ENCODE measurements around the gene MMUT.
"Not testable (repeated sequence)": the region's sequence is repeated elsewhere in the genome, so short reads cannot be mapped to it uniquely, and the experiment has no call there.

Gene MMUT

DNA sequence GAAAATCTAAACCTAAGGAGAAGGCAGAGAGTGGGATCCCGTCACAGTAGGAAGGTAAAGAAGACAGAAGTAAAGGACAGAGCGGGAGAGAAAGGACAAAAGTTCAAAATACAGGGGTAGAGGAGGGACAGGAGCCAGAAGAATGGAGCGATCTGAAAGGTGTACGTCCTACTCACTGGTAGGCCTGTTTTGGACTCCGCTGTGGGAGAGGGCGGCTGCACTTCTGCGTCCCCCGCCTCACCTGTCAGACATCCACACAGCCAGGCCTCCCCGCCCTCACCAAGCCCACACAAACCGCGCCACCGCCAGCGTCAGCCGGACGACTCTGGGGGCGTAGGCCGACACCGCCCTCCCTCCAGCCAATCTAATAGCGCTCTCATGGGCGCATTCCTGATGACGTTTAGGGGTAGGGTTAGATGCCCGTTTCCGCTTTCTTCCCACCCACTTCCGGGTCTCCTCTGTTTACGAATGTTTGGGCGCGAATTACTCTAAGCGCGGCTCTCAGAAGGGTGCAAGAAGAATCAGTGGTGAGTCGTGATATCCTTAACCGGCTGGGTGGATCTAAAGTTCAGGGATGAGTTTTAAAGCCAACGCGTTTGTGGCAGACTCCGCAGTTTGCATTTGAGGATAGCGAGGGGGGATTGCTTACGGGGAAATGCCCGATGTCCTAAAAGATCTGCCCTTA, at the start of gene MMUT, which contains the start of gene CENPQ:
MMUT (minus strand) TSS at position 327 of the 685 bp plus-strand sequence. CDS start 3,787 bp downstream, outside the sequence.
CENPQ (plus strand) TSS at position 444 of the 685 bp plus-strand sequence. CDS start 6,807 bp downstream, outside the sequence.
- DNase-seq (ENCODE audit: low read depth in 1 of 2, low spot score in 1 of 2) = peak; percentile 76 to 82

DNA sequence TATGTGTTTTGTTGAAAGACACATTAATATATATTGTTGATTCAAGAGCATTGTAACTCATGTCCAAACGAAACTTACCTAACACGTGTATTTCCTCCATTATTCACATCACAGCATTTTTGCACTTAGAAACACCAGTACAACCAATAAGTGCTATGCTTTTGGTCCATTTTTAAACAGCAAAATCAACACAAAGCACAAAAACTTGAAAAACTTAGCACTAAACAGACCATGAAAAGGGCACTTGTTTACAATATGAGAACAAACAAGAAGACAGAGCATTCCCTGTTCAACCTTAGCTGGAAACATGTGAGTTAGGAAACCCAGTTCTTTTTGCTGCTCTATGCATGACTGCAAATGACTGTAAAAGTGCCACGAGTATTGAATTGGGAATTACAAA, 46.3 kb upstream of the MMUT start:
- no peak for DNase-seq (ENCODE audit: low read depth in 1 of 2, low spot score in 1 of 2)

DNA sequence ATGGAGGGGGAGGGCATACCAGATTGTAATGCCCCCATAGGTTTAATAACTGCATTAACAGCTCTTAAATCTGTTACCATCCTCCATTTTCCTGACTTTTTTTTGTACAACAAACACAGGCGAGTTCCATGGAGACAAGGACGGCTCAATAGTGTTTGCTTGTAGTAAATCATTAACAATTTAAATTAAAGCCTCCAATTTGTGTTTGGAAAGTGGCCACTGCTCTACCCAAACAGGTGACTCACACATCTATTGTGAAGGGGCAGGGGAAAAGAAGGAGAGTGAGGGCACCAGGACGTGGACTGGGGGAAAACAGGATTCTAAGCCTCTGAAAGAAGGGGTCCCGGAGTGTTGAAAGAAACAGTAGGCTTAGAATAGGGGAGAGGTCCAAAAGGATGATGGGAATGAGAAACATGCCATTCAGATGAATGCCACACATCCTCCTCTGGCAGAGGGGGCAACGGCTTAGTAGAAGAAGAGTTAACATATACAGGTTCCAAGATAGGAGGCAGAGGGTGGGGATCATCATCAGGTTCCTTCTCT, 43.6 kb upstream of the MMUT start:
- no peak for DNase-seq (ENCODE audit: low read depth in 1 of 2, low spot score in 1 of 2)

DNA sequence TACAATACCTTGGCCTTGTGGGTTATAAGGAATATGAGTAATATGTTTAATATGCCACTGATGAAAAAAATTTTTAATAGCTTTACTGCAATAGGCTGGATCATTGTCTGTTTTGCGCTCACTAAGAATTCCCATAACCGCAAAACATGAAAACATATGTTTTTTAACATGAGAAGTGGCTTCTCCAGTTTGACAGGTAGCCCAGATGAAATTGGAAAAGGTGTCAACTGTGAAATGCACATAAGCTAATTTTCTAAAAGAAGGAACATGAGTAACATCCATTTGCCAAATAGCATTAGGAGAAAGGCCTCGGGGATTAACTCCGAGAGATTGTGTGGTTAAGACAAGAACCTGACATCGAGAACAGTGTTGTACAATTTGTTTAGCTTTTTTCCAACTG, 41.6 kb upstream of the MMUT start:
- DNase-seq (ENCODE audit: low read depth in 1 of 2, low spot score in 1 of 2) = no peak

DNA sequence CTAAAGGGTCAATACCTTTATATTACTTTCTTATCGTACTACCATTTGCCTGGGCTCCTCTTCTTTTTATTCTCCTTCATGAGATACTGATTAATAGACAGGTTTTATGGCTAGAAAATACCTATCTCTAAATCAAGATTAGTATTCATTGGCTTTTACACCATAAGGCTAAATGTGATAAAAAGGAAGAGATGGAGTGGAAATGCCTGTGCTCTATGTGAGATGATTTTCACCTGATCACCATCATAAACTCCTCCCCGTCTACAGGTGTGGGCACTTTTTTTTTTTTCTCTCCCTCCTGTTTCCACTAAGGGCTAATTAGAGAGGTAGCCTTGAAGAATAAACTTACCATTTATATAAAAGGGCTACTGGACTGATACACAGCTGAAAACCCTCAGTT, 36.6 kb upstream of the MMUT start, which contains the start of gene GLYATL3:
GLYATL3 (plus strand) TSS at position 301 of the 400 bp plus-strand sequence. CDS start 12,068 bp downstream, outside the sequence.
- no peak for DNase-seq (ENCODE audit: low read depth in 1 of 2, low spot score in 1 of 2)

DNA sequence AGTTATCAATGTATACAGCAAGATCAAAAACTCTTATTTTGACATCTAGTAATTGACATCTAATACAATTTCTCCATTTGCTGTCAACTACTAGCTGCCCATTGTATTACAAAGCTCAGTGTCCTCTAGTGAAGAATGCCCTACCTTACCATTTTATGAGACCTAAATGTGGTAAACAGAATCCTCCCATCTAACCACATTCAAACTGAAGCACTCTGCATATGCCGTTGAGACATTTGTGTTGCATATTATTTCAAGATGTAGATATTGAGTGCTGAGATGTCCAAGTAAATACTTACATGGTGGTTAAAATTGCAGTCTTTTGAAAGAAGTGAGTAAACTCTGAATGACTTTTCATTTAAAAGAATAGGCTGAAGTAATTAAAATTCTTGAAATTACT, 36.1 kb upstream of the MMUT start:
- DNase-seq (ENCODE audit: low read depth in 1 of 2, low spot score in 1 of 2) = no peak

DNA sequence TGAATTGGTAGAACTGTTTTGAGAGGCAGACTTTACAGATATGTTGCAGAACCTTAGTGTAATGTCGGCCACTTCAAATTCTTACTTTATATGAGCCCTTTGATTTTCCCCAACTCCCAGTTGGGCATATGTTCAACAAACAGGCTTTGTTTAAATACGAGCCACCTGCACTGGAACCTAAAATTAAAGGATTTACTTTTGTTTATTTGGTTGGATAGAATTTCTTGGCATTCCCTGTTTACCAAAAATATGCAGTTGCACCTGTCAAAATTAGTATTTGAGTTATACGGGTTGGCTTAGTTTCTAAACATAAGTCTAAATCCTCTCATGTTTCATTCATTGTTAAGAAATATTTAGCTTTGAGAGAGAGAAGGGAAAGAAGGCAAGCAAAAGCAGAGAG, 34.3 kb upstream of the MMUT start:
- DNase-seq (ENCODE audit: low read depth in 1 of 2, low spot score in 1 of 2) = no peak

DNA sequence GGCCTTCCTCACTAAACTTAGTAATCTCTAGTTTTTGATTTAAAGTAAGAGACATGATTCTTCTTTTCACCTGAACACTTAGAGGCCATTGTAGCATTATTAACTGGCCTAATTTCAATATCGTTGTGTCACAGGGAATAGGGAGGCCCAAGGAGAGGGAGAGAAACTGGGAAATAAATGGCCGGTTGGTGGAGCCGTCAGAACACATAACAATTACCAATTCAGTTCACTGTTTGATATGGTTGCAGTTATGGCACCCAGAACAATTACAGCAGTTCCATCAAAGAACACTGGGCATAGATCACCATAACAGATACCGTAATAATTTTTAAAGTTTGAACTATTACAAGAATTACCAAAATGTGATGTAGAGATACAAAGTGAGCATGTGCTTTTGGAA, 27.6 kb upstream of the MMUT start:
- DNase-seq (ENCODE audit: low read depth in 1 of 2, low spot score in 1 of 2) = no peak

DNA sequence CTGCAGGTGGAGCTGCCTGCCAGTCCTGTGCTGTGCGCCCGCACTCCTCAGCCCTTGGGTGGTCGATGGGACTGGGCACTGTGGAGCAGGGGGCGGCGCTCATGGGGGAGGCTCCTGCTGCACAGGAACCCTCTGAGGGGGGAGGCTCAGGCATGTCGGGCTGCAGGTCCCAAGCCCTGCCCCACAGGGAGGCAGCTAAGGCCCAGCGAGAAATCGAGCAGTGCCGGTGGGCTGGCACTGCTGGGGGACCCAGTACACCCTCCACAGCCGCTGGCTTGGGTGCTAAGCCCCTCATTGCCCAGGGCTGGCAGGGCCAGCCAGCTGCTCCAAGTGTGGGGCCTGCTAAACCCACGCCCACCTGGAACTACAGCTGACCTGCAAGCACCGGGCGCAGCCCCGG, 20.3 kb upstream of the MMUT start:
- not testable (repeated sequence) for DNase-seq (ENCODE audit: low read depth in 1 of 2, low spot score in 1 of 2)

DNA sequence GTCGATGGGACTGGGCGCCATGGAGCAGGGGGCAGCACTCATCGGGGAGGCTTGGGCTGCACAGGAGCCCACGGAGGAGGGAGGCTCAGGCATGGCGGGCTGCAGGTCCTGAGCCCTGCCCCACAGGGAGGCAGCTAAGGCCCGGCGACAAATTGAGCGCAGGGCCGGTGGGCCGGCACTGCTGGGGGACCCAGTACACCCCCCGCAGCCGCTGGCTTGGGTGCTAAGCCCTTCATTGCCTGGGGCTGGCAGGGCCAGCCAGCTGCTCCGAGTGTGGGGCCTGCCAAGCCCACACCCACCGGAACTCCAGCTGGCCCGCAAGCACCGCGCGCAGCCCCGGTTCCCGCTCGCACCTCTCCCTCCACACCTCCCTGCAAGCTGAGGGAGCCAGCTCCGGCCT, 18.8 kb upstream of the MMUT start:
- DNase-seq (ENCODE audit: low read depth in 1 of 2, low spot score in 1 of 2) = not testable (repeated sequence)

DNA sequence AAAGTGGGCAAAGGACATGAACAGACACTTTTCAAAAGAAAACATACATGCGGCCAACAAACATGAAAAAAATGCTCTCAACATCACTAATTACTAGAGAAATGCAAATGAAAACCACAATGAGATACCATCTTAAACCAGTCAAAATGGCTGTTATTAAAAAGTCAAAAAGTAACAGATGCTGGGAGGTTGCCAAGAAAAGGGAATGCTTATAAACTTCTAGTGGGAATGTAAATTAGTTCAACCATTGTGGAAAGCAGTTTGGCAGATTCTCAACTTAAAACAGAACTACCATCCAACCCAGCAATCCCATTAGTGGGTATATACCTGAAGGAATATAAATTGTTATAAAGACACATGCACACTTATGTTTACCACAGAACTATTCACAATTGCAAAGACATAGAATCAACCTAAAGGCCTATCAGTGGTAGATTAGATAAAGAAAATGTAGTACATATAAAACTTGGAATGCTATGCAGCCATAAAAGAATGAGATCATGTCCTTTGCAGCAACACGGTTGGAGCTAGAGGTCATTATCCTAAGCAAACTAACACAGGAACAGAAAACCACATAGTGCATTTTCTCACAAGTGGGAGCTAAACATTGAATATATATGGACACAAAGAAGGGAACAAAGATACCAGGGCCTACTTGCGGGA, 16.4 kb upstream of the MMUT start:
- no peak for DNase-seq (ENCODE audit: low read depth in 1 of 2, low spot score in 1 of 2)

DNA sequence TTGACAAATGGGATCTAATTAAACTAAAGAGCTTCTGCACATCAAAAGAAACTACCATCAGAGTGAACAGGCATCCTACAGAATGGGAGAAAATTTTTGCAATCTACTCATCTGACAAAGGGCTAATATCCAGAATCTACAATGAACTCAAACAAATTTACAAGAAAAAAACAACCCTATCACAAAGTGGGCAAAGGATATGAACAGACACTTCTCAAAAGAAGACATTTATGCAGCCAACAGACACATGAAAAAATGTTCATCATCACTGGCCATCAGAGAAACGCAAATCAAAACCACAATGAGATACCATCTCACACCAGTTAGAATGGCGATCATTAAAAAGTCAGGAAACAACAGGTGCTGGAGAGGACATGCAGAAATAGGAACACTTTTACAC, 13.5 kb upstream of the MMUT start:
- not testable (repeated sequence) for DNase-seq (ENCODE audit: low read depth in 1 of 2, low spot score in 1 of 2)

DNA sequence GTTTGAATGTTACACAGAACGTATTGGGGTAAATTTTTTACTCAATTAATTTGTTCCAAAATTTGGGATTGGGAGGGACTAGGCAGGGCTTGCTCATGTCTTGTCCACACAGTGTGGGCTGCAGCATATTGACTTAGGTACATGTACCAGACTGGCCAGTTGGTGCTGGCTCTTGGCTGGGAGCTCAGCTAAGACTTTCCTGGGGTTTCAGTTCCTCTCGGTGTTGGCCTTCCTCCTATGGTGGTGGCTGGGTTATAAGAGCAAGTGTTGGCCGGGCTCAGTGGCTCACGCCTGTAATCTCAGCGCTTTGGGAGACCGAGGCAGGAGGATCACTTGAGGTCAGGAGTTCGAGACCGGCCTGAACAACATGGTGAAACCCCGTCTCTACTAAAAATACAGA, 5.0 kb upstream of the MMUT start:
- DNase-seq (ENCODE audit: low read depth in 1 of 2, low spot score in 1 of 2) = no peak

DNA sequence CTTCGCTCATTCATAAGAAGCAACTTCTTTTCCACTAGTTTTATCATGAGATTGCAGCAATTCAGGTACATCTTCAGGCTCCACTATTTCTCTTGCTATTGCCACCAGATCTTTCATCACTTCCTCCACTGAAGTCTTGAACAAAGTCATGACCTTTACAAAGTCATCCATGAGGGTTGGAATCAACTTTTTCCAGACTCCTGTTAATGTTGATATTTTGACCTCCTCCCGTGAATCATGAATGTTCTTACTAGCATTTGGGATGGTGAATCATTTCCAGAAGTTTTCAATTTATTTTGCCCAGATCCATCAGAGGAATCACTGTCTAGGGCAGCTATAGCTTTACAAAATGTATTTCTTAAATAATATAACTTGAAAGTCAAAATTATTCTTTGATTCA, 1.6 kb upstream of the MMUT start:
- no peak for DNase-seq (ENCODE audit: low read depth in 1 of 2, low spot score in 1 of 2)

DNA sequence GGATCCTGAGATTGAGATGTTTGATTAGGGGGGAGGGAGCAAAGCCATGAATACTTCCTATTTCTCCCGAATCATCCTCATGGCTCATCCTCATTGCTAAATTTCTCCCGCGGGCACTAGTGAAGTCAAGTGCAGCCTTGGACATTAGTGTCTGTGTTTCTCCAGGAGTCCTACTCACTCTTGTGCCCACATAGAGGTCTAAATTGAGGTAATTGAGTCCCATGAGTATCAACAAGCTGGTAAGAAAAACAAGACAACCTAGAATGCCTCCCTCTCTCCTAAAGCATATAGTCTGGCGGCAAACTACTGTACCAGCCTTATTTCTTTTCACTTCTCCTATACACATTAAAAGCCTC, 537 bp upstream of the MMUT start:
- no peak for DNase-seq (ENCODE audit: low read depth in 1 of 2, low spot score in 1 of 2)

DNA sequence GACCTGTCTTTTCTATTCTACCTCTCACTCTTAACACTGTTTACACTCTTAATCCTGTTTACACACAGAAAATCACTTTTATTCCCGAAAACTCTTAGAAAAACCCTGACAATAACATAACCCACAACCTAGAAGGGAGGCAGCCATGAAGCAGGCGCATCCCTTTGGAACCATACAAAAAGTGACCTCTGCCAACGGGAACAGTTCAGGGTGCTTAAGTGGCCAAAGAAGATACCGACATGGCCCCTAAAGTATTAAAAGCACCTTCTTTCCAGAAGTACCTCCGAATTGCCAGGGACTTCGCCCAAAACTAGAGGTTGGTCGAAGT, 490 bp downstream of the MMUT start:
- DNase-seq (ENCODE audit: low read depth in 1 of 2, low spot score in 1 of 2) = no peak

DNA sequence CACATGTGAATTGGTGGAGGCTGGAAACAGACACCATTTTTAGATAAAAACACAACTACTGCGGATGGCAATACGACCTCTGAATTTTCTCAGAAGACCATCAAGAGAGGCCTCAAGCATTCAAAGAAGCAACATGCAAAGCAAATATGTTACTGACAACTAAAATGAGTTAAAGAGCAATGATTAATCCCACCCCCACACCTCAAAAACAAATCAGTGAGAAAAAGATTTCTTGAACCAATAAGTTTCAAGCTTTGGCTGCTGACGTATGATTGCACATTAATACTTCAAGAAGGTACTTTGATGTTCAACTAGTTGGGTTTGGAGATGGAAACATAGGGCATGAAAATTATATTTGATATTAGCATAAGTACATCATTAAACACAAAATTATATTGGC, 982 bp downstream of the MMUT start:
- no peak for DNase-seq (ENCODE audit: low read depth in 1 of 2, low spot score in 1 of 2)

DNA sequence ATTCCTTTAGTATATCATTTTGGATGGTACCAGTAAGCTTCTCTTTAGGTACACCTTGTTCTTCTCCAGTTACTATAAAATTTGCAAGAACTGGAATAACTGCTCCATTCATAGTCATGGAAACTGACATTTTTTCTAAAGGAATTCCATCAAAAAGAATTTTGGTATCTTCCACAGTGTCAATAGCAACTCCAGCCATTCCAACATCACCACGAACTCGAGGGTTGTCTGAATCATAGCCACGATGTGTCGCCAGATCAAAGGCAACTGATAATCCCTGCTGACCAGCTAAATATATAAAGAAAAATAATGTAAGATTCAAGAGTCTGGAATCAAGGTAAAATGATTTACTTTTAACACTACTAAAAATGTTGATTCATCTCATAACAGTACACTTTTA, 5.3 kb downstream of the MMUT start:
- DNase-seq (ENCODE audit: low read depth in 1 of 2, low spot score in 1 of 2) = no peak

DNA sequence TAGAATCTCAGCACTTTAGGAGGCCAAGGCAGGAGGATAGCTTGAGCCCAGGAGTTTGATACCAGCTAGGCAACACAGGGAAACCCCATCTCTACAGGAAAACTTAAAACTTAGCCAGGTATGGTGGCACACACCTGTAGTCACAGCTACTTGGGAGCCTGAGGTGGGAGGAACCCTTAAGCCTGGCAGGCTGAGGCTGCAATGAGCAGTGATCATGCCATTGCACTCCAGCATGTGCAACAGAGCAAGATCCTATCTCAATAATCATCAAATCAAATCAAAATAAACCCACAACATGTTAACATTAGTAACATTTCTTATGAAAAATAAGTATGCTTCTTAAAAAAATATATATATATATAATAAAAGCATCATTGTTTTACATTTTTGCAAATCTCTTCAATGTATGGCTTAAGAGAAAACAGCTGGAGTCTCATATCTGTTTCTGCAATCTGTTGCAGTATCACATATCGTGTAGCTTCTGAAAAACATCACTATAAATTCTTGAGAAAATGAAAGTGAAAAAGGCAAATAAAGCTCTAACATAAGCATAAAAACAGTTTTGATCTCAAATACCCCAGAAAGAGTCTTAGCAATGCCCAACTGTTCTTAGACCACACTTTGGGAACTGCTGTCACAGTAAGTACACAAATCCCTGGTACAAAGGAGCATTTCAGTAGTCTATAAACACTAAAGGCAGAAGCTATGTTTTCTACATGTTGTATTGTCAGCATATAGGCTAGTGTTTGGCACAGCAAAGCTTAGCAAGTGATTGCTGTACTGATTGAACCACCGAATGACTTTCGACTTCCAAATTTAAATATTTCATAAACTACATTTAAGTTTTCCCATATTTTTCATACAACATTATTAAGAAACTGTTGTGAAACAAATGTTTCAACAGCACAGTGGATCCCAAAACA, 8.0 kb downstream of the MMUT start:
- no peak for DNase-seq (ENCODE audit: low read depth in 1 of 2, low spot score in 1 of 2)

DNA sequence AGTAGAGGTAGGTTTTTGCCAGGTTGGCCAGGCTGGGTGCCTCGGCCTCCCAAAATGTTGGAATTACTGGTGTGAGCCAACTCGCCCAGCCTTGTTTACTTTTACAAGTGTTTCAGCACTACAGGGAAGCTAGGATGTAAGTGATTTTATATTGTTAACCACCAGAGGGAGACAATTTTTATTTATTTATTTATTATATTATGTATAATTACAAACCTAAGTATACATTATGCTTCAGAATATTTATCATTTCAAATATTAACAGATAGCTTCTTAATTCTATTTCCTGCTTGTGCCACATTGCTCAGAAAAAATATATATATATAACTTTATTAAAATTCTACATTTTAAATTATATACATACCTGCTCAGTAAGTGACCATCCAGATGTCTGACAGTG, 9.8 kb downstream of the MMUT start:
- no peak for DNase-seq (ENCODE audit: low read depth in 1 of 2, low spot score in 1 of 2)

DNA sequence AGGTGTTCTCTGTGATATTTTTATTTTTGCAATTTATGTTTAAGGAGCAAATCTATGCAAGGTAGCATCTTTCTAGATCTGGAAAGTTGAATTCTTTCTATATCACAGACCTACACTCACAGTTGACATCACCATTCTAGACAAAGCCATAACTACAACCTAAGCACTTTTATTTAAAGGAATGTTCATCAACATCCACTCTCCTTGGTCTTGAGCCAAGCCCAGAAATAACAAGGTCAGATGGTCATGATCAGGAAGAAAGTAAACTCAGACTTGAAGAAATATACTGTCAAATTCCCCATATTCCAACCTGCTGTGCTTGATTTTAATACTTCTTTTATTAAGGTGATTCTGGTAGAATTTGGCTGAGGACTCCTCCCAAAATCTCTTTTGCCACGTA, 32.2 kb downstream of the MMUT start:
- DNase-seq (ENCODE audit: low read depth in 1 of 2, low spot score in 1 of 2) = no peak

DNA sequence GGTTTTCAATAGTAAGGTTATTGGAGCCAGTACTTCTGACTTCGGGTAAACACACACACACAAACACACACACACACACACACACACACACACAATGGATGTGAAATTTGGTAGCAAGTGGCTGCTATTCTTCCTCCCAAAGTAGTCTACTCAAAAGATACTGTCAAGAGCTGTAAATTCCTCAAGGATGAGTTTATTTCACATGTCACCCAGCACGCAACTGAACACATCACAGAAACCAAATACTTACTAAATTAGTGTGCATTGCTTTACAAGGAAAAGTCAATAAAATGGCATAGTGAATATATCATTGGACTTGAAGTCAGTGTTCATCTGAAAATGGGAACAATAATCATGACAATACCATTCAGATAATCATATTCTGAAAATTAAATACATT, 32.9 kb downstream of the MMUT start:
- DNase-seq (ENCODE audit: low read depth in 1 of 2, low spot score in 1 of 2) = no peak
